RPMI8226 (cell line): Measurements from ENCODE around the gene NFKBIA.
A peak's percentile ranks its signal among the peaks of the same experiment; 100 is the strongest.
"Not testable (repeated sequence)": the region's sequence is repeated elsewhere in the genome, so short reads cannot be mapped to it uniquely, and the experiment has no call there.

ENCODE experiments used
- DNase-seq: peaks from one replicate; pipeline ENCODE4 v3.0.0-alpha.2; 2015

NFKBIA gene

DNA sequence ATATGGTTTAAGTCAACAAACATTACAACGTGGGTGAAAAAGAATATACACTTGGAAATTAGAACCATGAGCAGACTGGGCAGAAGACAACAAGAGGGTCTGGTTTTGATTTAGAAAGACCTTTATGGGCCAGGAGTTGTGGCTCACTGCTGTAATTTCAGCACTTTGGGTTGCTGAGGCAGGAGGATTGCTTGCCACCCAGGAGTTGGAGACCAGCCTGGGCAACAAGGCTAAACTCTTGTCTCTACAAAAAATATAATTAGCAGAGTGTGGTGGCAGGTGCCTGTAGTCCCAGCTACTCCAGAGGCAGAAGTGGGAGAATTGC, 2.7 kb upstream of the NFKBIA start:
- no peak for DNase-seq

DNA sequence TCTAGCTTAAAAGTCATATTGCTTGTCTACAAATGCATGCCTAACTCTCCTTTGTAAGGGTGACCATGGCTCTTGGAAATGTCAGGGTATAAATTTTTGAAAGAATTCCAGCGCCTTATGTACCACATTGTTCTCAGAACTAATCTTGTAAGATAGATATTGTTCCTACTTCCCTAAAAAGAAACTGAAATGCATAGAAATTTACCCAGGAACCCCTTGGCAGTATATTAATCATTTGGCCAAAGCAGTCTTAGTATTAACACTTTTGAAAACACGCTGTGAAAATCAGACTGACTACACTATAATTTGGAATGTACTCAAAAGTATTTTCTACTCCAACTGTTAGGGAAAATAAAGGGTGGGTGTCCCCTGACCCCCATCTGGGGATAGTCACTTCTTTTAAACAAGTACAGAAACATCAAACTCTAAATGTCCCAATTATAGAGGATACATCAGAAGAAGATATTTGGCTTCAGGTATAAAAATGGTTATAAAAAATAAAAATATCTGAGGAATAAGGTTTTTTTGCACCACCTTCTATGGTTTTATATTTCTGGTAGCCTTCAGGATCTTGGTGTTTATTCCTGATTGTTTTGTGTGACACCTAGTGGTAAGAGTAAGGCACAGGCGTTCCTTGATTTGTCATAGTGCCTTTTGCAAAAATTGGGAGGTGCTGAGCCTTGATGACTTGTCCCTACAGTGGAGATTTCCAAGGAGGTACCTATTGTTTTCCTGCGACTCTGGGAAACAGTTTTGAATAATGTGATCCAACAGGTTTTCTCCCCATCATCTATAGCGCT, 2.2 kb upstream of the NFKBIA start:
- DNase-seq = peak; percentile 43

GRCh38 chr14:35406090-35406489, 1.5 kb upstream of the NFKBIA start:
- no peak for DNase-seq

DNA sequence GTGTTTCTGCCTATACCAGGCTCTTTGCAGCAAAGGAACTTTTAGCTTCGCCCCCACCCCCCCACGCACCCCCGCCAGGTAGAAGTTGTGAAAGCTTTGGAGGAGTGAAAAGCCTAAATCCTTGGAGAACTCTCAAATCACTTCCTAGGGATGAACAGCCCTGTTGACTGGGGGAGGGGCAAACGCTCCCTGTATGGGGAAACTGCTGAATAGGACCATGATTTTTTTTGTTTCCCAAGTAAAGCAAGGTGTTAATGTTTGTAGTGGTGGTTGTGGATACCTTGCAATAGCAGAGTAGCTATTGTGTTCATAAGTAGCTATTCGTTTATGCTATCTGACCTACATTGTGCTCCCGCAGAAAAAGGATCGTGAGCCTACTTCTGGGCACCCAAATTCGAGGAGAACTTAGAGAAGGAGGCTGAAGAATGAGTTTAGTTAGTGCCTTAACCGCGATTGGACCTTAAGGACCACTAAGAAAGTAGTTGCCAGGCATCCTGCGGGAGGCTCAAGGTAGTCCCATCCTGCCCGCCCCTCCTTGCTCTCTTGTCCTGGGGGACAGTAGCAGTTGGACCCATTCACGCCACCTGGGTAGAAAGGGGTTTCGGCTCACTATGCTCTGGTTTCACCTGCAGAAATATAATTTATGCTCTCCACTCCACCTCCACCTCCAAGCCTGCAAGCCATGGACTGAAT, 901 bp upstream of the NFKBIA start:
- no peak for DNase-seq

GRCh38 chr14:35403603-35404448, 723 bp downstream of the NFKBIA start:
- peak; percentile 91 for DNase-seq

GRCh38 chr14:35403114-35403602, 1.4 kb downstream of the NFKBIA start:
- peak; percentile 10 for DNase-seq

DNA sequence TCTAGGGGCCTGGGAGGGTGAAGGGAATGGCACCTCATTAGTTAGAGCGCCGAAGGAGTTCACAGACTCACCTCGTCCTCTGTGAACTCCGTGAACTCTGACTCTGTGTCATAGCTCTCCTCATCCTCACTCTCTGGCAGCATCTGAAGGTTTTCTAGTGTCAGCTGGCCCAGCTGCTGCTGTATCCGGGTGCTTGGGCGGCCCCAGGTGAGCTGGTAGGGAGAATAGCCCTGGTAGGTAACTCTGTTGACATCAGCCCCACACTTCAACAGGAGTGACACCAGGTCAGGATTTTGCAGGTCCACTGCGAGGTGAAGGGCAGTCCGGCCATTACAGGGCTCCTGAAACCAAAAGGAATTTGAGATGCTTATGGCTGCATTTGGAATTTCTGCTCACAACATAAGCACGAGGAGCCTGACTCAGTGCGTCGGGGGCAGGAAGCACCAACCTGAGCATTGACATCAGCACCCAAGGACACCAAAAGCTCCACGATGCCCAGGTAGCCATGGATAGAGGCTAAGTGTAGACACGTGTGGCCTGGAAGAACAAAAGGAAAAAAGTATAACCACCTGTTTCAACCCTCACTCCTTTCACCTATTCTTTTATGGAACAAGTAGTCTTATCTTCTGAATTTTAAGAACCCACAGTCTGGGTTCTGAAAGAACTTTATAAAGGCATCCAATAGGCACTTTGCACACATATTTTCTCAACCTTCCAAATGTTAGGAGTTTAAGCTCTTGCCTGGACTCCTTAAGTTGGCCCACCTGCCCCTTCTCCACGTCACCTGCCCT, 2.0 kb downstream of the NFKBIA start:
- DNase-seq = no peak

GRCh38 chr14:35401422-35402265, 2.9 kb downstream of the NFKBIA start:
- no peak for DNase-seq

- no peak for DNase-seq
These were observed 3.7 kb downstream of the NFKBIA start for GRCh38 chr14:35400648-35401421.

DNA sequence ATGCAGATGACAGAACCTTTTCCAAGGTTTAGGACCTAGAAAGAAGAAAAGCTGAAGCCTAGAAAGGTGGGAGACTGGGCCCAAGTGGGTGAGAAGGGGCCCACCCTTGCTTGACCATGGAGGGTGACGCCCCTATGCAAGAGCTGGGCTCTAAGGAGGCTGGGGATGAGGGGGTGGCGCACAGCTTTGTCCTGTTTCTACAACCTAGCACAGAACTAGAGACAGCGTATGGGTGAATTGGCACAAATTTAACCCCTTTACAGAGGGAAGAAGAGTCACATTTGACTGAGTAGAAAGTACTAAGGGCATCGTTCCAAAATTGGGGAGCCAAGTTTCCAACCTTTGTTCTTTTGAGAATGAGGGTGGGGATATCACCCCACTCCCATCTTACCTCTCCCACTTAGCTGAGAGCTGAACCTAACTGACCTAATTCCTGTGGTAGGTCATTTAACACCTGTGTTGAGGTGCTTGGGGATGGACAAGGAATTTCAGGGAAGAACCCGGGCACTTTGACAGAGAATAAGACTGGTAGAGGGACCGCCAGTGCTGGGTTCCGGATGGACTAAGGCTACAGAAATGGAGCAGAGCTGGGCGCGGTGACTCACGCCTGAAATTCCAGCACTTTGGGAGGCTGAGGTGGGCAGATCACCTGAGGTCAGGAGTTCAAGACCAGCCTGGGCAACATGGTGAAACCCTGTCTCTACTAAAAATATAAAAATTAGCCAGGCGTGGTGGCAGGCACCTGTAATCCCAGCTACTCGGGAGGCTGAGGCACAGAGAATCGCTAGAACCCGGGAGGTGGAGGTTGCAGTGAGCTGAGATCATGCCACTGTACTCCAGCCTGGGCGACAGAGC, 5.2 kb downstream of the NFKBIA start:
- no peak for DNase-seq

GRCh38 chr14:35398071-35398584, 6.4 kb downstream of the NFKBIA start:
- no peak for DNase-seq

- not testable (repeated sequence) for DNase-seq
These were observed 7.9 kb downstream of the NFKBIA start for GRCh38 chr14:35396610-35397009.

DNA sequence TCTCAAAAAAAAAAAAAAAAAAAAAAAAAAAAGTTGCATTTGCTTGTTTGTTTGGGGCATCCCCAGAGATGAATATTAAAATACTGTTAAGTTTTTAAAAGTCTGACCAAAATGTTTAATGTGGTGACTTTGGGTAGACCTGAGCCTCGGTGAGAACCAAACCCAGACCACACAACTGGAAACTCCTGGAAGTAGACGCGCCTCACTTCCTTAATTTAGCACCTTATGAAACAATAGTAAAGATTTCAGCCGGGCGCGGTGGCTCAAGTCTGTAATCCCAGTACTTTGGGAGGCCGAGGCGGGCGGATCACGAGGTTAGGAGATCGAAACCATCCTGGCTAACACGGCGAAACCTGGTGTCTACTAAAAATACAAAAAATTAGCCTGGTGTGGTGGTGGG, 9.3 kb downstream of the NFKBIA start:
- DNase-seq = no peak

DNA sequence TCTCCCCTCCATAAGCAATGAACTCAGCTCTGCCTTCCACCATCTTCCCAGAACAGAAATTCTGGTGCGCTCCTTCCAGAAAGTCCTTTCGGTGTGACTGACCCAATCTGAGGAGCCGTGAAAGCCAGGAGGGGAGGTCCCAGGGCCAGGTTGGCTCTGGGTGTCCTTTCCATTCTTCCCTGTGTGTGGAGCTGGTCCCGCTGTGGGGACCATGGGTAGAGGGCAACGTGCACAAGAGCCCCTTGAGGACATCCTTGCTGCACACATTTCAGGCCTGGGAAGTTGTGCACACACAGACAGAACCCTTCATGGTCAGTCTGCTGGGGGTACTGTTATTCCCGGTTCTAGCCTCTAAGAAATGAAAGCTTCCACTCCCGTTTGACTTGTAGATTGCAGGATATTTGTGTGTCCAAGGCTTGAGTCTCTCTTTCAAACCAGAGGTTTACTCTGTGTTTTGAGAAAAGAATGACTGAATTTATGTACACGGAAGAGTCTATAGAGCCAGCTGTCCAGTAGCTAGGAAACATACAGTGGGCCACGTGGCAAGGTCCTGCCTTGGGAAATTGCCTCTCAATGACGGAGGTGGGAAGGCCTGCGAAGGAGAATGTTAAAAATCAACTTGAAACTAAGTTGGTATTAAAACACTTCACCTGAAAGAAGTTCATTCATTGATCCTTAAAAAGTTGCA, 10.1 kb downstream of the NFKBIA start:
- DNase-seq = no peak

DNA sequence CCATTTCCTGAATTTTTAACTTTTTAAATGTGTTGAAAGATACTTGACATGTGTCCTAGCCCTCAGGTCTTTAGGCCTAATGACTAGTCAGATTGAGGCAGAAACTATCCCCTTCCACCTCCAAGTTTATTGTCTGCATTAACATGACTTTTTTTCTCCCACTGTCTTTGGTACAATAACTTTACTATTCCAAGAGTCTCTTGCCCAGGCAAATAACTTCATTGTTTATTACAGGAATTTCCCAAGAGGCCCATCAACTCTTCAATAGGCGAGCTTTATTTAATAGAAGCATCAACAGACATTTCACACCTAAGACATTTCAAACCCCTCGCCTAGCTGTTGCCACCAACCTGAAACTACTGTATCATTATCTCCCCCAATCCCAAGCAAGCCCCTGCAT, 10.7 kb downstream of the NFKBIA start:
- DNase-seq = no peak

GRCh38 chr14:35392103-35392502, 12.4 kb downstream of the NFKBIA start:
- no peak for DNase-seq

DNA sequence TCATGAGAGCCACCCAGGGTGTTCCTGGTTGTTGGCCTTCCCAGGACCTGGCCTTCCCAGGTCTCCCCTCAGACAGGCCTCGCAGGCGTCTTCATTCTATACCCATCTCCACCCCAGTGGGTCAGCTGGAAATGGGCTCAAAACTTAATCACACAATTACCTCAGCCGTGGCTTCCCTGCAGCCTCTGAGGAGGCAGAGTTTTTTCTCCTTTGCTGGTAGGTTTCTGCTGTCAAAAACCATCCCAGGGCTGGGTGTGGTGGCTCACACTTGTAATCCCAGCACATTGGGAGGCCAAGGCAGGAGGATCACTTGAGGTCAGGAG, 13.2 kb downstream of the NFKBIA start:
- no peak for DNase-seq

DNA sequence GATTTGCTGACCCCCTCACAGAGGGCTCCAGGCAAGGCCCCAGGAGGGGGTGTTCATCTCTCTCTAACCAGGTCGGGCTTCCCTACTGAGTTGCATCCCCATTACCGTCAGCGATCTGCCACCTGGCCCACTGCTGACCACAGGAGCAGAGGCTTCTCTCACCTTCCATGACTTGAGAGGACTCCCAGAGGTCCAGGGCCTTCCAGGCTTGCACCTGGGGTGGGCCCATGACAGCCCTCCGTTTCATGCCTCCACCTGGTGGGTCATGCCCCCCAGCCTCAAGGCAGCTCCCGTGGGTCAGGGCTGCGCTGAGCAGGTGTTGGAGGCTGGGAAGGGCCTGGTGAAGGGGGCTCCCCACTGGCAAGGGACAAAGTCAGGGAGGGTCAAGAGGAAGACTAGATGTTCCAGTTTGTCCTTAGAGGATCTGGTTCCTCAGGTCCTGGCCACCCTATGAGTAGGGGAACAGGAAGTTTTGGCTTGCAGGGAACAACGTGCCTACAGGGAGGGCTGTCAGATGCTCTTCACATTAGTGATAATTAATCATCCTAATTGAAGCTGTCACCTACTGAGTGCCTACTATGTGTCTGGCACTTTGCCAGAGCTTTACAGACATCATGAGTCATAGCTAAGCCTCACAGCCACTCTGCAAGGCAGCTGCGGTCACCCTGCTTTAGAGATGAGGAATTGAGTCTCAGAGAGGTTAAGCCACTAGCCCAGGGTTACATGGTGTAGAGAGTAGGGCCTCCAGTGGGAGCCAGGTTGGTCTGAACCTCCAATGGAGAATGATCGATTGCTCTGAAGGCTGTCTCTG, 13.8 kb downstream of the NFKBIA start:
- DNase-seq = no peak
